ENCODE data around the gene GADD45B. TPM values are rescaled to one million over a fixed set of nuclear protein-coding genes. Genes with fewer than 3 reads are reported as not detected.
A peak's percentile ranks its signal among the peaks of the same experiment; 100 is the strongest.

GADD45B gene
- total RNA-seq, 1 experiment from 2014 or later, result 16.4 TPM

GRCh38 chr19:2495651-2496316 lies 19.9 kb downstream of the GADD45B start:
- TF ChIP-seq EZH2 (IDR thresholded peaks at IDR 0.05; ENCODE audit: borderline replicate concordance, low read depth, low read length, poor library complexity, severe bottlenecking) (no peak), CTCF (conservative IDR thresholded peaks at IDR 0.05; ENCODE audit: low read depth, low read length) (no peak)
- peak overlapping the region; percentile 54 for H3K4me3 ChIP-seq (ENCODE audit: low read depth, low read length, poor library complexity, severe bottlenecking)
- H3K27ac ChIP-seq (ENCODE audit: low read depth, low read length, poor library complexity, severe bottlenecking), result no peak overlapping the region
- H3K36me3 ChIP-seq (ENCODE audit: insufficient read depth, low read length, poor library complexity, severe bottlenecking), result no peaks in the 10 kb centered on the region
- peaks cover 6% of the 10 kb centered on the region for H3K4me1 ChIP-seq (ENCODE audit: insufficient read depth, low read length, poor library complexity, severe bottlenecking)
- ChIA-PET POLR2A (ENCODE audit: low non-redundant PET) (no interaction called here), CTCF (no interaction called here)
- no TSS peak for BruUV-seq (replicated peaks)
- intact Hi-C loops (cut with micrococcal nuclease; ENCODE audit: unreplicated experiment), result no loop called here
- H3K9me3 ChIP-seq (ENCODE audit: low read depth, low read length, poor library complexity, severe bottlenecking), result no peaks in the 10 kb centered on the region
- H3K27me3 ChIP-seq (replicated peaks; ENCODE audit: insufficient read depth, low read depth, low read length, poor library complexity), result no peaks in the 10 kb centered on the region
- no peak for DNase-seq (ENCODE audit: low spot score)

GRCh38 chr19:2497186-2497585 lies 21.3 kb downstream of the GADD45B start:
- no peaks in the 10 kb centered on the region for H3K9me3 ChIP-seq (ENCODE audit: low read depth, low read length, poor library complexity, severe bottlenecking)
- ChIA-PET CTCF (no interaction called here), POLR2A (ENCODE audit: low non-redundant PET) (no interaction called here)
- no peak overlapping the region for H3K27ac ChIP-seq (ENCODE audit: low read depth, low read length, poor library complexity, severe bottlenecking)
- peaks cover 6% of the 10 kb centered on the region for H3K4me1 ChIP-seq (ENCODE audit: insufficient read depth, low read length, poor library complexity, severe bottlenecking)
- no peak for DNase-seq (ENCODE audit: low spot score)
- no peaks in the 10 kb centered on the region for H3K27me3 ChIP-seq (replicated peaks; ENCODE audit: insufficient read depth, low read depth, low read length, poor library complexity)
- BruUV-seq (replicated peaks), result no TSS peak
- intact Hi-C loops (cut with micrococcal nuclease; ENCODE audit: unreplicated experiment), result no loop called here
- no peaks in the 10 kb centered on the region for H3K36me3 ChIP-seq (ENCODE audit: insufficient read depth, low read length, poor library complexity, severe bottlenecking)
- H3K4me3 ChIP-seq (ENCODE audit: low read depth, low read length, poor library complexity, severe bottlenecking), result no peak overlapping the region
- no peak for TF ChIP-seq EZH2 (IDR thresholded peaks at IDR 0.05; ENCODE audit: borderline replicate concordance, low read depth, low read length, poor library complexity, severe bottlenecking)

GRCh38 chr19:2500156-2500555 lies 24.2 kb downstream of the GADD45B start:
- TF ChIP-seq CTCF (conservative IDR thresholded peaks at IDR 0.05; ENCODE audit: low read depth, low read length) (no peak), EZH2 (IDR thresholded peaks at IDR 0.05; ENCODE audit: borderline replicate concordance, low read depth, low read length, poor library complexity, severe bottlenecking) (no peak)
- no TSS peak for BruUV-seq (replicated peaks)
- ChIA-PET POLR2A (ENCODE audit: low non-redundant PET) (no interaction called here), CTCF (no interaction called here)
- H3K27ac ChIP-seq (ENCODE audit: low read depth, low read length, poor library complexity, severe bottlenecking), result no peak overlapping the region
- H3K36me3 ChIP-seq (ENCODE audit: insufficient read depth, low read length, poor library complexity, severe bottlenecking), result no peaks in the 10 kb centered on the region
- intact Hi-C loops (cut with micrococcal nuclease; ENCODE audit: unreplicated experiment), result no loop called here
- peaks cover 5% of the 10 kb centered on the region for H3K4me1 ChIP-seq (ENCODE audit: insufficient read depth, low read length, poor library complexity, severe bottlenecking)
- H3K9me3 ChIP-seq (ENCODE audit: low read depth, low read length, poor library complexity, severe bottlenecking), result no peaks in the 10 kb centered on the region
- H3K27me3 ChIP-seq (replicated peaks; ENCODE audit: insufficient read depth, low read depth, low read length, poor library complexity), result no peaks in the 10 kb centered on the region
- no peak overlapping the region for H3K4me3 ChIP-seq (ENCODE audit: low read depth, low read length, poor library complexity, severe bottlenecking)
- no peak for DNase-seq (ENCODE audit: low spot score)

- CTCF ChIA-PET, result no interaction called here
- Histone ChIP-seq H3K27ac (ENCODE audit: low read depth, low read length, poor library complexity, severe bottlenecking) (no peak overlapping the region), H3K9me3 (ENCODE audit: low read depth, low read length, poor library complexity, severe bottlenecking) (no peaks in the 10 kb centered on the region), H3K4me3 (ENCODE audit: low read depth, low read length, poor library complexity, severe bottlenecking) (no peak overlapping the region), H3K4me1 (ENCODE audit: insufficient read depth, low read length, poor library complexity, severe bottlenecking) (no peaks in the 10 kb centered on the region), H3K27me3 (replicated peaks; ENCODE audit: insufficient read depth, low read depth, low read length, poor library complexity) (no peaks in the 10 kb centered on the region), H3K36me3 (ENCODE audit: insufficient read depth, low read length, poor library complexity, severe bottlenecking) (no peaks in the 10 kb centered on the region)
- intact Hi-C loops (cut with micrococcal nuclease; ENCODE audit: unreplicated experiment), result no loop called here
- no peak for DNase-seq (ENCODE audit: low spot score)
- no TSS peak for BruUV-seq (replicated peaks)
- TF ChIP-seq EZH2 (IDR thresholded peaks at IDR 0.05; ENCODE audit: borderline replicate concordance, low read depth, low read length, poor library complexity, severe bottlenecking) (no peak), CTCF (conservative IDR thresholded peaks at IDR 0.05; ENCODE audit: low read depth, low read length) (no peak)
- POLR2A ChIA-PET (ENCODE audit: low non-redundant PET), result no interaction called here
These were observed 24.9 kb downstream of the GADD45B start for GRCh38 chr19:2500841-2501261.

Data from A673 (cell line).